ENCODE measurements around the gene GLS.

GRCh38 chr2:191009541-191010374 is 129.1 kb downstream of the GLS start:
- TF ChIP-seq POLR2A (IDR thresholded peaks at IDR 0.05) (no peak), CTCF (IDR thresholded peaks at IDR 0.05) (no peak)

All from body of pancreas (tissue), 4 donors.